ENCODE measurements around the gene SMIM28.

DNA sequence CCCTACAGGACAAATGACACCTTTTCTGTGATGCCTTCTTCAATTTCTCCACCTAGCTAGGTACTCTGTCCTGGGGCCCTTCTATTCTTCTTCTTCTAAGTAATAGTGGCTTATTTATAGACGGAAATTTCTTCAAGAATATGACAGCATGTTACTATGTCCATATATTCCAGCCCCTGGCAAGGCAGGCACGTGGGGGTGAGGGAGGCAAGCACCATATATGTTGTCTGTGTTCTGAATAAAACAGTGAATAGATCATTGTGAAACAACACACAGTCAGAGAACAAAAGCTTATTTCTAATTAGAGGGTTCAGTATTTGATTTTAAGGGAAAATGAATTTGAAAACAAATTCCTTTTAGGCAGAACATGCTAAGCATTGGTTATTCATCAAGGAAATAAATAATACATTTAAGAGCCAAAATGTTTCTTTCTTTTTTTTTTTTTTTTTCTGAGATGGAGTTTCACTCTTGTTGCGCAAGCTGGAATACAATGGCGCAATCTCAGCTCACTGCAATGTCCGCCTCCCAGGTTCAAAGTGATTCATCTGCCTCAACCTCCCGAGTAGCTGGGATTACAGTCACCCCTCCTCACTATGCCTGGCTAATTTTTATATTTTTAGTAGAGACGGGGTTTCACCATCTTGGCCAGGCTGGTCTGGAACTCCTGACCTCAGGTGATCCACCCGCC, 32.5 kb downstream of the SMIM28 start:
- no peak for TF ChIP-seq POLR2AphosphoS5 (IDR thresholded peaks at IDR 0.05; ENCODE audit: low read depth, low read length)
- TF ChIP-seq TAF1 (IDR thresholded peaks at IDR 0.05; ENCODE audit: borderline replicate concordance, insufficient read depth, low read length): no peak
- no peak for TF ChIP-seq SIN3A (IDR thresholded peaks at IDR 0.05; ENCODE audit: borderline replicate concordance, insufficient read depth, low read length)
